Measurements from ENCODE around the gene DMC1. TPM values are rescaled to one million over a fixed set of nuclear protein-coding genes. Genes with fewer than 3 reads are reported as not detected.

The DMC1 gene
- total RNA-seq, 1 donor: 5.3 TPM

GRCh38 chr22:38513063-38513462 is 56.9 kb downstream of the DMC1 start:
- no peak overlapping the region for H3K4me3 ChIP-seq (ENCODE audit: low read depth, low read length)
- TF ChIP-seq CTCF (IDR thresholded peaks at IDR 0.05; ENCODE audit: insufficient read depth, low read length): no peak
- no peak for DNase-seq (ENCODE audit: low read depth)

- no peak for TF ChIP-seq CTCF (IDR thresholded peaks at IDR 0.05; ENCODE audit: insufficient read depth, low read length)
- H3K4me3 ChIP-seq (ENCODE audit: low read depth, low read length): no peak overlapping the region
- no peak for DNase-seq (ENCODE audit: low read depth)
These were observed 59.5 kb downstream of the DMC1 start for GRCh38 chr22:38510416-38510970.

DNA sequence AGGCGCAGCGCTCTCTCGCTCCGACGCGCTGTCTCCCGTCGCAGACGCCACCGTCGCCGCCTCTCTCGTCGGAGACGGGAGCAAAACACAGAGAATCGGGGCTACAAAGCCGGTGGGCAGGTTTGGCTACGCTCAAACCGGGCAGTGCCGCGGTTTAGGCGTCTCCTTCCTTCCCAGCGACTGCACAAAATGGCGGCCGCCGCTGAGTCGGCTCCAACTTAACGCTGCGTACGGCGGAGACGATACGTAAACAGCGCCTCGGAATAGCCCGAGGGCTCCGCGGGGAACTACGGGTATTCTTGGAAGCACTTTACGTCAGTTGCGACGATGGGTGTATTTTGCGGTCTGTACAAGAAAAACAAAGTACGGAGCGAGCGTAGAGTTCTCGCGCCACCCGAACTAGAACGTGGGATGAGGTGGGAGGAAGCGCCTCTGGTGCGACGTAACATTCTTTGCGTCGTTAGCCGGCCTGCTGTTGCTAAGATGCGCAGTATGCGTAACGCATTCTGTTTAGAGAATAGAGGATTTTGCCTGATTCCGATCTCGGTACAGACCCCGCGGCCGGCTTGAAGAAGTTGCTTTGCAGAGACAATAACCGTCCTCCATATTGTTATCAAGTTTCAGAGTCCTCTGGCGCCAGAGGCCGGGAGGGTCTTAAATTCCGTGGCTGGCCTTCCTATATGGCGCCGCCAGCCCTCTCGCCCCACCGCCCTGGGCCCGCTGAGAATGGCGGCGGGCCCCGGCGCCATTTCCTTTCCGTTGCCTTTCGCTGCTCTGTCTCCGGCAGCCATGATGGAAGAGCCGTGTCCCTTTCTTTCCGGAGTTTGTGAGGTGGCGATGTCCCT is 63.6 kb downstream of the DMC1 start, which contains the start of gene DDX17:
Gene DDX17, minus strand, starts transcription at position 194 of the 845 bp plus-strand sequence.
- DNase-seq (ENCODE audit: low read depth): peak; percentile 99
- peak within 1 kb of the TSS; percentile 89 for H3K4me3 ChIP-seq (ENCODE audit: low read depth, low read length)
- no peak for TF ChIP-seq CTCF (IDR thresholded peaks at IDR 0.05; ENCODE audit: insufficient read depth, low read length)

DNA sequence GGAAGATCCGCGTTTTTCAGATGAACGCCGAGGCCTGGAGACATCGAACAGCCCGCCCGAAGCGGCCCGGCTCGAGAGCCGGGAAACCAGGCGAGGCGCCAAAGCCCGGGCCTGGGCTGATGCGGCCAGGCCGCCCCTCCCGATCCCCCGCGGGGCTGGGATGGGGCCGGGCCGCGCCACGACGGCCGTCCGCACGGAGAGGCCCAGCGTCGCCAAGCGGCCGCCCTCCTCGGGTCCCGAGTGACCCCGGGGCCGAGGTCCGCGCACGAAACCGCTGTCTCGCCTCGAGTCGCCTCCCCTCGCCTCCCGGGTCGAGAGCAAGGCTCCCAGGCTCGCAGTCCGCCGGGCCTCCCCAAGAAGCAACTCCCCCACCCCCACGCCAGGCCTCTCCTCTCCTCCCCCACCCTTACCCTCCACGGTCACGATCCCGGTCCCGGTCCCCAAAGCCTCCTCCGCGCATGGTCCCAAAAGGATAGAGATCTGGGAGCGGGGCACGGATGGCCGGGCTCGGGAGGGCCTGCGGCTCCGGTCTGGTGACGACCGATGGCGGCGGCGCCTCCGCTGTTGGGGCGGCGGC is 64.4 kb downstream of the DMC1 start:
- DNase-seq (ENCODE audit: low read depth): peak; percentile 67
- TF ChIP-seq CTCF (IDR thresholded peaks at IDR 0.05; ENCODE audit: insufficient read depth, low read length): no peak
- H3K4me3 ChIP-seq (ENCODE audit: low read depth, low read length): peak overlapping the region; percentile 89

DNA sequence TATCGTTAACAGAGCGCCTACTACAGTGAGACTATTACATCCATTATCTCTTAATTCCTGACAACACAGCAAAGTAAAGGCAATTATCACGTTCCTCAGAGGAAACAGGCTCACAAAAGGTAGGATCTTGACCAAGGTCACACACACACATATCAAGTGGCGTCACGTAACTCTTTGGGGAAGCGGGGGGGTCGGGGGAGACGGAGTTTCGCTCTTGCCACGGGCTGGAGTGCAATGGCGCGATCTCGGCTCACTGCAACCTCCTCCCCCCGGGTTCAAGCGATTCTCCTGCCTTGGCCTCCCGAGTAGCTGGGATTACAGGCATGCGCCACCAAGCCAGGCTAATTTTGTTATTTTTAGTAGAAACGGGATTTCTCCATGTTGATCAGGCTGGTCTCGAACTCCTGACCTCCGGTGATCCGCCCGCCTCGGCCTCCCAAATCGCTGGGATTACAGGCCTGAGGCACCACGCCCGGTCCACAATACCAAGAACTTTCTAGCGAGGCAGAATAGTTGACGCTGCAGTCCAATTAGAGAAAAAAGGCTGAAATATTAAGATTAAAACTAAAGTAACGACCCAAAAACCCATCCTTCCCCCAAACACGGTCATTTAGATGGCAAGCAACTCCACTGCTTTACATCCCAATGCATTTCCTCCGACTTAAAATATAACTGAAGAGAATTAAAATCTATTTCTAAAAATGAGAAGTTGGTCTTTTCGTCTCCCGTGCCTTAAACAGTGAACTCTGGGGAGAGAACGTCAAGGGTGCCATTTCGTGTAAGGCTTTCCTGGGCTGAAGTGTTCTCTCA is 65.0 kb downstream of the DMC1 start:
- no peak for TF ChIP-seq CTCF (IDR thresholded peaks at IDR 0.05; ENCODE audit: insufficient read depth, low read length)
- no peak for DNase-seq (ENCODE audit: low read depth)
- peak overlapping the region; percentile 89 for H3K4me3 ChIP-seq (ENCODE audit: low read depth, low read length)

DNA sequence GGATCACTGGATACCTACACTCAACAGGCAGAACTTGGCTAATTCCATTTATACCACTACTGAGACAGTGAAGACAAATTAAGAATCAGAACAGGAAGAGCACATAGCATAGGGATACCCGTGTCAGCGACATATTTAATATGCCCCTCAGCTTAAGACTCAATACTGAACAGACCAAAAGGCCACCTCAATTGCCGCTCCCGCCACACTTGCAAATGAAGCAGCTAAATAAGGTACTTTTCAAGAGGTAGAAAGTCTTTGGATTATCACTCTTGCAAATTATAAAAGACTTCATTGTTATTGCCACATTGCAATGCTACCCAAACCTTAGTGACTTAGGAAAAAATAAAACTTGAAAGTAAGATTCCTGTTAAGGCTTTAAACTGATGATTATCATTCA is 67.0 kb downstream of the DMC1 start:
- H3K4me3 ChIP-seq (ENCODE audit: low read depth, low read length): peak overlapping the region; percentile 89
- peak; percentile 12 for DNase-seq (ENCODE audit: low read depth)
- TF ChIP-seq CTCF (IDR thresholded peaks at IDR 0.05; ENCODE audit: insufficient read depth, low read length): no peak

Measured in fibroblast of the aortic adventitia (primary cell).